K562 (cell line): ENCODE measurements around the gene RTL1. TPM values are rescaled to one million over a fixed set of nuclear protein-coding genes. Genes with fewer than 3 reads are reported as not detected.

Experiments used
- ATAC-seq: fragments of 200-7000 bp; cut with Tn5 transposase; 3 replicates; pipeline ENCODE4 v1.9.1; 2020; ENCODE audit warnings: moderate library complexity
- BruUV-seq: library from RNA; stranded (reverse); fragments of 400-500 nt; replicated peaks from 2 replicates; lab custom pipeline; 2021; lab: Mats Ljungman, UMichigan
- CTCF ChIA-PET: fragments of 300-600 bp; formaldehyde crosslinking; extraction: SDS; loops from one replicate; lab custom pipeline; 2021; ENCODE audit warnings: low intra/inter-chr PET ratio; lab: Yijun Ruan, JAX
- POLR2A ChIA-PET: fragments of 300-600, 350-650 bp; sonication (Branson Sonifier 250); formaldehyde crosslinking; extraction: SDS; loops from one replicate; lab custom pipeline; 2021; ENCODE audit warnings: antibody characterized with exemption, inconsistent platforms; lab: Yijun Ruan, JAX
- DNase-seq, 4 experiments: peaks; one replicate each; pipeline versions ENCODE4 v3.0.0 to v3.0.0-alpha.2; 2011 to 2018; ENCODE audit warnings: low spot score in 3 of 4, mixed read lengths in 3 of 4; ENCODE audit errors: extremely low read depth in 1 of 4
- FAIRE-seq: peaks from 2 replicates; lab custom pipeline; 2011; peaks lifted over from hg19 to GRCh38; lab: Jason Lieb, UNC
- H2AFZ ChIP-seq: 2 replicates; pipeline ENCODE4 v1.6.0; 2011; ENCODE audit warnings: low read depth, low read length, control low read depth, inconsistent platforms
- H3K27ac ChIP-seq: fragments of 200-600 bp; 3 replicates; pipeline ENCODE4 v1.8.0; 2011; ENCODE audit warnings: low read depth, mild to moderate bottlenecking, control low read depth, inconsistent platforms, low read length, moderate library complexity, mixed read lengths; ENCODE audit errors: extremely low read depth
- H3K27me3 ChIP-seq, 2 experiments: fragments of 300-600 bp in 1 of 2; 2 replicates in 1 of 2; 3 replicates in 1 of 2; pipeline versions ENCODE4 v1.6.0 to v1.8.0; 2011; ENCODE audit warnings: inconsistent platforms in 2 of 2, low read length in 2 of 2, mild to moderate bottlenecking in 1 of 2, mixed read lengths in 1 of 2, moderate library complexity in 1 of 2; ENCODE audit not compliant: control insufficient read depth in 2 of 2, insufficient read depth in 2 of 2
- H3K36me3 ChIP-seq: fragments of 300-600 bp; 3 replicates; pipeline ENCODE4 v1.8.0; 2011; ENCODE audit warnings: mild to moderate bottlenecking, low read length, inconsistent platforms; ENCODE audit not compliant: control insufficient read depth, insufficient read depth
- H3K4me1 ChIP-seq, 2 experiments: fragments of 200-600 bp in 1 of 2; replicated peaks in 1 of 2; 2 replicates in 1 of 2; 3 replicates in 1 of 2; pipeline versions ENCODE4 v1.5.1 to v1.8.0; 2011; ENCODE audit warnings: inconsistent platforms in 2 of 2, low read length in 2 of 2, mild to moderate bottlenecking in 1 of 2, mixed read lengths in 1 of 2, moderate library complexity in 1 of 2; ENCODE audit not compliant: control insufficient read depth in 2 of 2, insufficient read depth in 2 of 2
- H3K4me2 ChIP-seq: 2 replicates; pipeline ENCODE4 v1.6.1; 2011; ENCODE audit warnings: low read length, control low read depth, inconsistent platforms, mixed read lengths; ENCODE audit not compliant: insufficient read depth
- H3K4me3 ChIP-seq: fragments of 200-600 bp; sonication (generic), shearing (Covaris generic); 2 replicates; pipeline ENCODE4 v1.5.1; 2016; ENCODE audit warnings: control low read depth, inconsistent platforms
- H3K79me2 ChIP-seq: fragments of 200-600 bp; 3 replicates; pipeline ENCODE4 v1.8.0; 2011; ENCODE audit warnings: low read length, inconsistent platforms; ENCODE audit not compliant: control insufficient read depth, insufficient read depth
- H3K9ac ChIP-seq, 2 experiments: 2 replicates each; pipeline versions ENCODE4 v1.6.0 to v1.6.1; 2011; ENCODE audit warnings: low read depth in 2 of 2, low read length in 2 of 2, control low read depth in 1 of 2, inconsistent platforms in 1 of 2, mild to moderate bottlenecking in 1 of 2, mixed read lengths in 1 of 2; ENCODE audit not compliant: insufficient read depth in 1 of 2
- H3K9me1 ChIP-seq: one replicate; pipeline ENCODE4 v1.6.0; 2011; ENCODE audit warnings: inconsistent platforms, mild to moderate bottlenecking, low read length, moderate library complexity; ENCODE audit not compliant: control insufficient read depth, insufficient read depth
- H3K9me3 ChIP-seq: replicated peaks from 2 replicates; pipeline ENCODE4 v1.5.1; 2011; ENCODE audit warnings: low read depth, low read length, inconsistent platforms; ENCODE audit not compliant: control insufficient read depth, insufficient read depth
- H4K20me1 ChIP-seq: replicated peaks from 2 replicates; pipeline ENCODE4 v1.6.1; 2011; ENCODE audit warnings: low read length, inconsistent platforms, mixed read lengths; ENCODE audit not compliant: control insufficient read depth, insufficient read depth
- ARNT ChIP-seq, 2 experiments: fragments of 450-650 bp; IDR thresholded peaks; 2 replicates each; pipeline ENCODE4 v1.6.1; 2016; ENCODE audit warnings: mild to moderate bottlenecking in 1 of 2
- BCL6 ChIP-seq: fragments of 250-450 bp; sonication (Bioruptor Pico); IDR thresholded peaks from 2 replicates; pipeline ENCODE4 v1.4.0; 2020
- BCOR ChIP-seq: fragments of 450-650 bp; IDR thresholded peaks from 2 replicates; pipeline ENCODE4 v1.6.1; 2016
- HMGN3 ChIP-seq: IDR thresholded peaks from 2 replicates; pipeline ENCODE4 v1.6.1; 2011; ENCODE audit warnings: borderline replicate concordance, low read depth, mild to moderate bottlenecking, mixed read lengths, low read length; ENCODE audit not compliant: insufficient read length; ENCODE audit errors: extremely low read depth
- KHSRP ChIP-seq: fragments of 450-650 bp; IDR thresholded peaks from 2 replicates; pipeline ENCODE4 v1.6.1; 2017
- NCOA1 ChIP-seq: fragments of 450-650 bp; IDR thresholded peaks from 2 replicates; pipeline ENCODE4 v1.6.1; 2016; ENCODE audit warnings: low read depth
- WGBS: fragments of 100-300 bp; shearing (Covaris generic); methylation state at CpG from one replicate; pipeline ENCODE4 v1.1.6; 2016; ENCODE audit warnings: low coverage, mixed read lengths; ENCODE audit not compliant: insufficient coverage; ENCODE audit errors: missing lambda C conversion rate; 5-methylcytosine and 5-hydroxymethylcytosine counted together
- in situ Hi-C: fragments of 300-500 bp; cut with MboI; formaldehyde crosslinking; loops from 4 replicates; pipeline ENCODE4 v1.15.0; 2018; ENCODE audit warnings: inconsistent platforms, mixed read lengths
- intact Hi-C: fragments of 100-400 bp; cut with micrococcal nuclease; formaldehyde crosslinking; loops from 2 replicates; pipeline ENCODE4 v1.14.2; 2022
- polyA plus RNA-seq, 8 experiments: library from polyadenylated mRNA; depleted of rRNA in 4 of 8; stranded (reverse) in 5 of 8; unstranded in 3 of 8; fragments of >200 nt; fragmentation: Nextera tagmentation in 2 of 8; fragmentation: Illumina TruSeq in 1 of 8; extraction: Ambion mirVana in 2 of 8; extraction: Trizol in 1 of 8; gene quantifications; 2 replicates each; pipeline versions ENCODE4 v1.2.1 to v1.2.3, GENCODE V29; 2011 to 2014; ENCODE audit warnings: inconsistent platforms in 1 of 8, missing spikeins in 1 of 8
- total RNA-seq, 7 experiments: library from RNA; depleted of rRNA in 6 of 7; stranded (reverse); fragments of >200 nt in 6 of 7; fragmentation: Illumina TruSeq in 2 of 7; extraction: Trizol in 2 of 7; gene quantifications; 2 replicates each; pipeline versions ENCODE4 v1.2.1 to v1.2.3, GENCODE V29; 2011 to 2021; ENCODE audit warnings: low replicate concordance in 1 of 7
- TF ChIP-seq, protein P1 (sequence below): fragments of 450-650 bp; IDR thresholded peaks from 2 replicates; pipeline ENCODE4 v1.6.1; 2016; ENCODE audit warnings: low read depth
- TF ChIP-seq, protein P2 (sequence below): fragments of 450-650 bp; IDR thresholded peaks from 2 replicates; pipeline ENCODE4 v1.6.1; 2014; ENCODE audit warnings: low read depth, mild to moderate bottlenecking, moderate library complexity, borderline replicate concordance

The RTL1 gene
- total and polyA plus RNA-seq, 9 of the 15 experiments (the other 6 are each of a cell fraction or from before 2014, with no cell fraction given) = not detected

DNA sequence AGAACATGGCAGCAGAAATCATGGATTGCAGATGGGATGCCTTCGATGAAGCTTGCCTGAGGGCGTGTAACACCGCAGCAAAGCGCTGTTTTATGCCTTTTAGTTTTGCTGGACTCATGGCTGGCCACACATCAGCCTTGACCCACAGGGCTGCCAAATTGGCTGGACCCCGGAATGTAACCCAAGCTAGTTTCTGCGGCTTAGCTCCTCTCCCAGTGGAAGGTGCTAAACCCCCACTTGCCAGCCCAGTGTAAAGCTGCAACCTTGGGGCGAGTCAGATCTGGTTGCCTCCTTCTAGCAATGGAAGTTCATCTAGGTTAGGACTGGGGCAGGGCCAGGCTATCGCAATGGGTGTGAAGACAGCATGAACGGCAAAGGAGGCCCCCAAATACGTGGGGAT lies 39.3 kb downstream of the RTL1 start:
- intact Hi-C loops (no loop called here), in situ Hi-C loops (no loop called here)
- no peak for FAIRE-seq

DNA sequence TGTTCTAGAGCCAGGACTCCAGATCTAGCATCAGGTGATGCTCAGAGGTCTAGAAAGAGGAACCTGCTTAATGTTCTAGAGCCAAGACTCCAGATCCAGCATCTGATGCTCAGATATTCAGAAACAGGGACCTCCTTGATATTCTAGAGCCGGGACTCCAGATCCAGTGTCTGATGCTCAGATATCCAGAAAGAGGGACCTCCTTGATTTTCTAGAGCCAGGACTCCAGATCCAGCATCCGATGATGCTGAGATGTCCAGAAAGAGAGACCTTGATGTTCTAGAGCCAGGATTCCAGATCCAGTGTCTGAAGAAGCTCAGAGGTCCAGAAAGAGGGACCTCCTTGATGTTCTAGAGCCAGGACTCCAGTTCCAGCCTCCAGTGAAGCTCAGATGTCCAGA lies 40.7 kb downstream of the RTL1 start:
- H2AFZ ChIP-seq = no peak overlapping the region
- POLR2A ChIA-PET = interaction anchor here (1.3 kb wide), 1 partner anchor 9 kb away, joined by 3 read pairs; no protein-coding TSS in a partner anchor
- TF ChIP-seq, protein P1, sequence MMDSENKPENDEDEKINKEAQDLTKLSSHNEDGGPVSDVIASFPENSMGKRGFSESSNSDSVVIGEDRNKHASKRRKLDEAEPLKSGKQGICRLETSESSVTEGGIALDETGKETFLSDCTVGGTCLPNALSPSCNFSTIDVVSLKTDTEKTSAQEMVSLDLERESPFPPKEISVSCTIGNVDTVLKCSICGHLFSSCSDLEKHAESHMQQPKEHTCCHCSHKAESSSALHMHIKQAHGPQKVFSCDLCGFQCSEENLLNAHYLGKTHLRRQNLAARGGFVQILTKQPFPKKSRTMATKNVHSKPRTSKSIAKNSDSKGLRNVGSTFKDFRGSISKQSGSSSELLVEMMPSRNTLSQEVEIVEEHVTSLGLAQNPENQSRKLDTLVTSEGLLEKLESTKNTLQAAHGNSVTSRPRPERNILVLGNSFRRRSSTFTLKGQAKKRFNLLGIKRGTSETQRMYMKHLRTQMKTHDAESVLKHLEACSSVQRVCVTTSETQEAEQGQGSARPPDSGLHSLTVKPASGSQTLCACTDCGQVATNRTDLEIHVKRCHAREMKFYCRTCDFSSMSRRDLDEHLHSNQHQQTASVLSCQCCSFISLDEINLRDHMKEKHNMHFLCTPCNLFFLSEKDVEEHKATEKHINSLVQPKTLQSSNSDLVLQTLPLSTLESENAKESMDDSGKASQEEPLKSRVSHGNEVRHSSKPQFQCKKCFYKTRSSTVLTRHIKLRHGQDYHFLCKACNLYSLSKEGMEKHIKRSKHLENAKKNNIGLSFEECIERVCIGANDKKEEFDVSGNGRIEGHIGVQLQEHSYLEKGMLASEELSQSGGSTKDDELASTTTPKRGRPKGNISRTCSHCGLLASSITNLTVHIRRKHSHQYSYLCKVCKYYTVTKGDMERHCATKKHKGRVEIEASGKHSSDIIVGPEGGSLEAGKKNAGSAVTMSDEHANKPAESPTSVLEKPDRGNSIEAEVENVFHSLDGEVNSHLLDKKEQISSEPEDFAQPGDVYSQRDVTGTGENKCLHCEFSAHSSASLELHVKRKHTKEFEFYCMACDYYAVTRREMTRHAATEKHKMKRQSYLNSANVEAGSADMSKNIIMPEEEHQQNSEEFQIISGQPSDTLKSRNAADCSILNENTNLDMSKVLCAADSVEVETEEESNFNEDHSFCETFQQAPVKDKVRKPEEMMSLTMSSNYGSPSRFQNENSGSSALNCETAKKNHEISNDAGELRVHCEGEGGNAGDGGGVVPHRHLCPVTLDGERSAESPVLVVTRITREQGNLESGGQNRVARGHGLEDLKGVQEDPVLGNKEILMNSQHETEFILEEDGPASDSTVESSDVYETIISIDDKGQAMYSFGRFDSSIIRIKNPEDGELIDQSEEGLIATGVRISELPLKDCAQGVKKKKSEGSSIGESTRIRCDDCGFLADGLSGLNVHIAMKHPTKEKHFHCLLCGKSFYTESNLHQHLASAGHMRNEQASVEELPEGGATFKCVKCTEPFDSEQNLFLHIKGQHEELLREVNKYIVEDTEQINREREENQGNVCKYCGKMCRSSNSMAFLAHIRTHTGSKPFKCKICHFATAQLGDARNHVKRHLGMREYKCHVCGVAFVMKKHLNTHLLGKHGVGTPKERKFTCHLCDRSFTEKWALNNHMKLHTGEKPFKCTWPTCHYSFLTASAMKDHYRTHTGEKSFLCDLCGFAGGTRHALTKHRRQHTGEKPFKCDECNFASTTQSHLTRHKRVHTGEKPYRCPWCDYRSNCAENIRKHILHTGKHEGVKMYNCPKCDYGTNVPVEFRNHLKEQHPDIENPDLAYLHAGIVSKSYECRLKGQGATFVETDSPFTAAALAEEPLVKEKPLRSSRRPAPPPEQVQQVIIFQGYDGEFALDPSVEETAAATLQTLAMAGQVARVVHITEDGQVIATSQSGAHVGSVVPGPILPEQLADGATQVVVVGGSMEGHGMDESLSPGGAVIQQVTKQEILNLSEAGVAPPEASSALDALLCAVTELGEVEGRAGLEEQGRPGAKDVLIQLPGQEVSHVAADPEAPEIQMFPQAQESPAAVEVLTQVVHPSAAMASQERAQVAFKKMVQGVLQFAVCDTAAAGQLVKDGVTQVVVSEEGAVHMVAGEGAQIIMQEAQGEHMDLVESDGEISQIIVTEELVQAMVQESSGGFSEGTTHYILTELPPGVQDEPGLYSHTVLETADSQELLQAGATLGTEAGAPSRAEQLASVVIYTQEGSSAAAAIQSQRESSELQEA = no peak
- TF ChIP-seq, protein P2, sequence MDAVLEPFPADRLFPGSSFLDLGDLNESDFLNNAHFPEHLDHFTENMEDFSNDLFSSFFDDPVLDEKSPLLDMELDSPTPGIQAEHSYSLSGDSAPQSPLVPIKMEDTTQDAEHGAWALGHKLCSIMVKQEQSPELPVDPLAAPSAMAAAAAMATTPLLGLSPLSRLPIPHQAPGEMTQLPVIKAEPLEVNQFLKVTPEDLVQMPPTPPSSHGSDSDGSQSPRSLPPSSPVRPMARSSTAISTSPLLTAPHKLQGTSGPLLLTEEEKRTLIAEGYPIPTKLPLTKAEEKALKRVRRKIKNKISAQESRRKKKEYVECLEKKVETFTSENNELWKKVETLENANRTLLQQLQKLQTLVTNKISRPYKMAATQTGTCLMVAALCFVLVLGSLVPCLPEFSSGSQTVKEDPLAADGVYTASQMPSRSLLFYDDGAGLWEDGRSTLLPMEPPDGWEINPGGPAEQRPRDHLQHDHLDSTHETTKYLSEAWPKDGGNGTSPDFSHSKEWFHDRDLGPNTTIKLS = peak; percentile 79; the same call in 1 of the 2 replicates
- TF ChIP-seq ARNT (IDR thresholded peaks at IDR 0.05) = peak in 1 of 2 experiments; percentile 80; a peak in 2 of 4 replicates

More for the DNA sequence above, 39.3 kb downstream of the RTL1 start:
- DNase-seq (no peak), ATAC-seq (no peak; the same call in 2 of the 3 replicates)
- no peak for TF ChIP-seq BCOR
- no peak for TF ChIP-seq BCL6 (CRISPR knock-in tag)
- no peak for TF ChIP-seq KHSRP
- no peak for TF ChIP-seq NCOA1
- TF ChIP-seq HMGN3 = no peak
- no peak overlapping the region for H3K27ac ChIP-seq
- WGBS = 46% methylated on average over 9 of the region's 10 CpGs
- no peaks in the 10 kb centered on the region for H3K9me1 ChIP-seq
- H4K20me1 ChIP-seq = no peaks in the 10 kb centered on the region
- H3K4me2 ChIP-seq = no peak overlapping the region
- H3K4me3 ChIP-seq = no peak overlapping the region
- ChIA-PET CTCF (no interaction called here), POLR2A (interaction anchor here (0.7 to 1.8 kb wide), 2 partner anchors 9 to 12 kb away, joined by 4 read pairs; no protein-coding TSS in a partner anchor)
- no peaks in the 10 kb centered on the region for H3K27me3 ChIP-seq
- peak overlapping the region in 1 of 2 experiments; percentile 26; a peak in 1 of 4 replicates for H3K9ac ChIP-seq
- no peaks in the 10 kb centered on the region for H3K79me2 ChIP-seq
- BruUV-seq = no TSS peak
- no peak overlapping the region for H2AFZ ChIP-seq
- no peaks in the 10 kb centered on the region for H3K36me3 ChIP-seq
- no peaks in the 10 kb centered on the region for H3K9me3 ChIP-seq
- peaks cover 28 to 40% of the 10 kb centered on the region in 2 experiments for H3K4me1 ChIP-seq

More for the DNA sequence above, 40.7 kb downstream of the RTL1 start:
- BruUV-seq = no TSS peak
- H3K4me3 ChIP-seq = no peak overlapping the region
- no peaks in the 10 kb centered on the region for H4K20me1 ChIP-seq
- H3K4me2 ChIP-seq = no peak overlapping the region
- intact Hi-C loops (no loop called here), in situ Hi-C loops (no loop called here)
- H3K9me3 ChIP-seq = no peaks in the 10 kb centered on the region
- H3K4me1 ChIP-seq = peaks cover 28 to 34% of the 10 kb centered on the region in 2 experiments
- no peak overlapping the region for H3K9ac ChIP-seq
- H3K27ac ChIP-seq = no peak overlapping the region
- no peak for FAIRE-seq
- no peak for DNase-seq
- no peak for ATAC-seq
- 72% methylated on average over 2 of the region's 2 CpGs for WGBS
- no peaks in the 10 kb centered on the region for H3K79me2 ChIP-seq
- no peaks in the 10 kb centered on the region for H3K9me1 ChIP-seq
- no peaks in the 10 kb centered on the region for H3K36me3 ChIP-seq
- CTCF ChIA-PET = no interaction called here
- no peaks in the 10 kb centered on the region for H3K27me3 ChIP-seq
